Adrenal gland (tissue), 19 donors: ENCODE data around the gene MED13. TPM values are rescaled to one million over a fixed set of nuclear protein-coding genes. Genes with fewer than 3 reads are reported as not detected.
A peak's percentile ranks its signal among the peaks of the same experiment; 100 is the strongest.

Experiments
- DNase-seq, 7 donors: peaks; one replicate each; pipeline ENCODE4 v3.0.0-alpha.2; 2019 to 2020
- H3K27ac ChIP-seq, 5 donors: fragments of 200-600 bp; sonication (generic) in 4 of 5; 1 replicate in 3 of 5; 2 replicates in 2 of 5; pipeline versions ENCODE4 v1.5.1 to v1.8.0; 2016 to 2020; ENCODE audit warnings: mild to moderate bottlenecking in 1 of 5
- H3K27me3 ChIP-seq: fragments of 200-600 bp; 2 replicates; pipeline ENCODE4 v1.8.0; 2021
- H3K36me3 ChIP-seq, 2 donors: fragments of 200-600 bp; replicated peaks in 1 of 2; 1 replicate in 1 of 2; 2 replicates in 1 of 2; pipeline versions ENCODE4 v1.5.1 to v1.8.0; 2018 to 2022
- H3K4me1 ChIP-seq, 2 donors: fragments of 200-600 bp; replicated peaks in 1 of 2; 1 replicate in 1 of 2; 2 replicates in 1 of 2; pipeline versions ENCODE4 v1.5.1 to v1.8.0; 2018 to 2021
- H3K4me3 ChIP-seq, 4 donors: fragments of 200-600 bp; sonication (generic) in 3 of 4; one replicate each; pipeline ENCODE4 v1.5.1; 2016 to 2018
- H3K9me3 ChIP-seq, 3 donors: fragments of 200-600 bp; sonication (generic) in 1 of 3; replicated peaks in 1 of 3; 1 replicate in 2 of 3; 2 replicates in 1 of 3; pipeline versions ENCODE4 v1.5.1 to v1.8.0; 2016 to 2021
- POLR2A ChIP-seq, 2 donors: fragments of 450-650 bp; IDR thresholded peaks; one replicate each; pipeline ENCODE4 v1.6.1; 2017; ENCODE audit warnings: antibody characterized with exemption in 2 of 2, mild to moderate bottlenecking in 2 of 2, moderate library complexity in 1 of 2
- WGBS, 4 donors: extraction: QIAGEN DNeasy Blood & Tissue Kit in 2 of 4; methylation state at CpG; one replicate each; pipeline versions ENCODE4 v1.1.5 to v1.1.7; 2013 to 2017; 5-methylcytosine and 5-hydroxymethylcytosine counted together
- intact Hi-C, 2 donors: fragments of 100-400 bp; cut with DNase I; formaldehyde crosslinking; loops; one replicate each; pipeline versions ENCODE4 v1.14.1 to v1.15.0; 2022 to 2023
- long read RNA-seq, 10 donors: library from polyadenylated mRNA in 3 of 10; unstranded in 2 of 10; stranded (forward) in 1 of 10; transcript quantifications; one replicate each; pipeline ENCODE4 v2.0.0 and lab custom pipeline, GENCODE V29; 2021 to 2026
- polyA plus RNA-seq, 3 donors: library from polyadenylated mRNA; stranded (reverse); fragments of 200-250 nt in 2 of 3; fragments of 350-450 nt in 1 of 3; fragmentation: Illumina TruSeq in 1 of 3; extraction: RNeasy Lipid Tissue Mini Kit (QIAGEN cat#74804) in 1 of 3; gene quantifications; one replicate each; pipeline ENCODE4 v1.2.3, GENCODE V29; 2013 to 2014
- total RNA-seq, 9 donors: library from RNA; depleted of rRNA in 4 of 9; stranded (reverse); fragments of >200 nt in 4 of 9; fragments of 120-200 nt in 1 of 9; fragmentation: NEBNext Ultra II Directional in 1 of 9; extraction: Animal tissue kit (Norgen Biotek cat#: 25700) in 1 of 9; gene quantifications; one replicate each; pipeline versions ENCODE4 v1.1.0 to v1.2.4, GENCODE V29; 2013 to 2023
- TF ChIP-seq, protein P1 (sequence below), 6 experiments: fragments of 450-650 bp in 4 of 6; fragments of 200-600 bp in 2 of 6; sonication (generic) in 1 of 6; IDR thresholded peaks; 1 replicate in 5 of 6; 2 replicates in 1 of 6; pipeline versions ENCODE4 v1.5.1 to v1.8.0; 2016 to 2021; ENCODE audit warnings: antibody characterized with exemption in 6 of 6, mild to moderate bottlenecking in 2 of 6, moderate library complexity in 1 of 6
- donor health status: healthy with polysubstance abuse.
- donor health status: Bipolar disorder and iron deficiency.
- donor health status: DM: yes; HTN: yes; CAD: no.
- donor health status: DM: no; HTN: no; CAD: no.
- donor health status: DM: no; HTN: no; CAD: no.
- donor health status: DM: yes; HTN: yes; CAD: no.

MED13 gene, protein sequence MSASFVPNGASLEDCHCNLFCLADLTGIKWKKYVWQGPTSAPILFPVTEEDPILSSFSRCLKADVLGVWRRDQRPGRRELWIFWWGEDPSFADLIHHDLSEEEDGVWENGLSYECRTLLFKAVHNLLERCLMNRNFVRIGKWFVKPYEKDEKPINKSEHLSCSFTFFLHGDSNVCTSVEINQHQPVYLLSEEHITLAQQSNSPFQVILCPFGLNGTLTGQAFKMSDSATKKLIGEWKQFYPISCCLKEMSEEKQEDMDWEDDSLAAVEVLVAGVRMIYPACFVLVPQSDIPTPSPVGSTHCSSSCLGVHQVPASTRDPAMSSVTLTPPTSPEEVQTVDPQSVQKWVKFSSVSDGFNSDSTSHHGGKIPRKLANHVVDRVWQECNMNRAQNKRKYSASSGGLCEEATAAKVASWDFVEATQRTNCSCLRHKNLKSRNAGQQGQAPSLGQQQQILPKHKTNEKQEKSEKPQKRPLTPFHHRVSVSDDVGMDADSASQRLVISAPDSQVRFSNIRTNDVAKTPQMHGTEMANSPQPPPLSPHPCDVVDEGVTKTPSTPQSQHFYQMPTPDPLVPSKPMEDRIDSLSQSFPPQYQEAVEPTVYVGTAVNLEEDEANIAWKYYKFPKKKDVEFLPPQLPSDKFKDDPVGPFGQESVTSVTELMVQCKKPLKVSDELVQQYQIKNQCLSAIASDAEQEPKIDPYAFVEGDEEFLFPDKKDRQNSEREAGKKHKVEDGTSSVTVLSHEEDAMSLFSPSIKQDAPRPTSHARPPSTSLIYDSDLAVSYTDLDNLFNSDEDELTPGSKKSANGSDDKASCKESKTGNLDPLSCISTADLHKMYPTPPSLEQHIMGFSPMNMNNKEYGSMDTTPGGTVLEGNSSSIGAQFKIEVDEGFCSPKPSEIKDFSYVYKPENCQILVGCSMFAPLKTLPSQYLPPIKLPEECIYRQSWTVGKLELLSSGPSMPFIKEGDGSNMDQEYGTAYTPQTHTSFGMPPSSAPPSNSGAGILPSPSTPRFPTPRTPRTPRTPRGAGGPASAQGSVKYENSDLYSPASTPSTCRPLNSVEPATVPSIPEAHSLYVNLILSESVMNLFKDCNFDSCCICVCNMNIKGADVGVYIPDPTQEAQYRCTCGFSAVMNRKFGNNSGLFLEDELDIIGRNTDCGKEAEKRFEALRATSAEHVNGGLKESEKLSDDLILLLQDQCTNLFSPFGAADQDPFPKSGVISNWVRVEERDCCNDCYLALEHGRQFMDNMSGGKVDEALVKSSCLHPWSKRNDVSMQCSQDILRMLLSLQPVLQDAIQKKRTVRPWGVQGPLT (N-terminal part only)
- 10 to 100 TPM; 32.4 to 62.3 (median 53.0) TPM for total RNA-seq
- polyA plus RNA-seq, result 10 to 100 TPM in 2 of 3 donors, 1 to 10 TPM in 1; 8.2 to 25.0 (median 12.6) TPM
- long read RNA-seq, donor 1, result 0 reads
- long read RNA-seq, donor 2, result 0 reads
- long read RNA-seq, donor 3, partial matches to known transcripts, result 0 of 1 reads
- long read RNA-seq, donor 3, other reads (novel, unspliced or antisense), result 0 of 1 reads
- long read RNA-seq, donor 4, partial matches to known transcripts, result 2 of 5 reads
- long read RNA-seq, donor 4, other reads (novel, unspliced or antisense), result 3 of 5 reads
- long read RNA-seq, donor 5, partial matches to known transcripts, result 8 of 8 reads
- long read RNA-seq, donor 5, other reads (novel, unspliced or antisense), result 0 of 8 reads
- long read RNA-seq, donor 6, partial matches to known transcripts, result 1 of 2 reads
- long read RNA-seq, donor 6, other reads (novel, unspliced or antisense), result 1 of 2 reads
- long read RNA-seq, donor 7, result 0 reads
- long read RNA-seq, donor 8, partial matches to known transcripts, result 0 of 1 reads
- long read RNA-seq, donor 8, other reads (novel, unspliced or antisense), result 0 of 1 reads
- long read RNA-seq, donor 9, result 0 reads
- long read RNA-seq, donor 10, result 0 reads

DNA sequence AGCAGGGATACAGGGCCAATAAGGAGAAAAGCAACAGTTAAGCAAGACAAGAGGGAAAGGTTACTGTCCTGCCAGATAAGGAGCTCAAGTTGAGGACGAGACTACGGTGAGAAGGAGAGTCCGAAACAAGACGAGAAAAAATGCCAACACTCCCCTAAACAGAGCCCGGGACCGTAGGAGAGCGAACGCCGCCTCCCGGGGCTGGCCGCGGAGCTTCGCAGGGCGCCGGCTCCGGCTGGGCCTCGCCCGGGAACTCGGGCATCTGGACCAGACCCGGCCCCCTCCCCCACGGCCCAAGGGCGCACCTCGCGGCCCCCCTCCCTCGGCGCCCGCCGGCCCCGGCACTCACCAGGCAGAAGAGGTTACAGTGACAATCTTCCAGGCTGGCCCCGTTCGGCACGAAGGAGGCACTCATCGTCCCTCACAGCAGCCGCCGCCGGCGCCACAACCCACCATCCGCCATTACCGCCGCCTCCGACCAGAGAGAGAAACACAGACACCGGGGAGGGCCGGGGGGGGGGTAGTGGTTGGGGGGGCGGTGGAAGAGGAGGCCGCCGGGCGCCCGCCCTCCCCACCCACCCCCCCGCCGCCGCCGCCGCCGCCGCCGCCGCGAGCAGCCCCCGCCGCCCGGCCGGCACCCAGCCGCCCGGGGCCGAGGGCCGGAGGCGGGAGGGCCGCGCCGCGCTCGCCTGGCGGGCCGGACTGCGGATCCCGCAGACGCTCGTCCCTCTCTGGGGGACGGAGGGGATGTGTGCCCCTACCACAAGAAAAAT lies at the start of gene MED13:
MED13 (minus strand) TSS at position 488 of the 773 bp plus-strand sequence; CDS start at position 415, 73 bp downstream.
- Histone ChIP-seq H3K27me3 (no peaks in the 10 kb centered on the region), H3K4me1 (peaks cover 16 to 24% of the 10 kb centered on the region in 2 donors), H3K27ac (peak within 1 kb of the TSS; percentile 88 to 99 (median 98)), H3K4me3 (peak within 1 kb of the TSS; percentile 79 to 98 (median 89)), H3K9me3 (no peaks in the 10 kb centered on the region), H3K36me3 (peaks cover 0 to 11% of the 10 kb centered on the region in 2 donors)
- TF ChIP-seq, protein P1, sequence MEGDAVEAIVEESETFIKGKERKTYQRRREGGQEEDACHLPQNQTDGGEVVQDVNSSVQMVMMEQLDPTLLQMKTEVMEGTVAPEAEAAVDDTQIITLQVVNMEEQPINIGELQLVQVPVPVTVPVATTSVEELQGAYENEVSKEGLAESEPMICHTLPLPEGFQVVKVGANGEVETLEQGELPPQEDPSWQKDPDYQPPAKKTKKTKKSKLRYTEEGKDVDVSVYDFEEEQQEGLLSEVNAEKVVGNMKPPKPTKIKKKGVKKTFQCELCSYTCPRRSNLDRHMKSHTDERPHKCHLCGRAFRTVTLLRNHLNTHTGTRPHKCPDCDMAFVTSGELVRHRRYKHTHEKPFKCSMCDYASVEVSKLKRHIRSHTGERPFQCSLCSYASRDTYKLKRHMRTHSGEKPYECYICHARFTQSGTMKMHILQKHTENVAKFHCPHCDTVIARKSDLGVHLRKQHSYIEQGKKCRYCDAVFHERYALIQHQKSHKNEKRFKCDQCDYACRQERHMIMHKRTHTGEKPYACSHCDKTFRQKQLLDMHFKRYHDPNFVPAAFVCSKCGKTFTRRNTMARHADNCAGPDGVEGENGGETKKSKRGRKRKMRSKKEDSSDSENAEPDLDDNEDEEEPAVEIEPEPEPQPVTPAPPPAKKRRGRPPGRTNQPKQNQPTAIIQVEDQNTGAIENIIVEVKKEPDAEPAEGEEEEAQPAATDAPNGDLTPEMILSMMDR (IDR thresholded peaks at IDR 0.05), result no peak
- TF ChIP-seq POLR2A (IDR thresholded peaks at IDR 0.05), result peak in 1 of 2 donors; percentile 20
- peak; percentile 71 to 85 (median 82) for DNase-seq
- WGBS, 4 donors, result 0 to 1% (median 0%) methylated on average over 22 to 77 of the region's 79 CpGs
- intact Hi-C loops, result loop anchor here in 1 of 2 donors (10.0 kb wide), 1 partner anchor 430 kb away; no protein-coding TSS in a partner anchor

- WGBS, 4 donors, result 75 to 81% (median 77%) methylated on average over 2 of the region's 2 CpGs
- Histone ChIP-seq H3K27ac (no peak overlapping the region), H3K9me3 (no peaks in the 10 kb centered on the region), H3K36me3 (no peaks in the 10 kb centered on the region), H3K4me3 (no peak overlapping the region), H3K27me3 (no peaks in the 10 kb centered on the region), H3K4me1 (no peaks in the 10 kb centered on the region)
- DNase-seq, result no peak
- intact Hi-C loops, result no loop called here
- TF ChIP-seq POLR2A (IDR thresholded peaks at IDR 0.05), result no peak
- TF ChIP-seq, protein P1 (IDR thresholded peaks at IDR 0.05), result no peak
These were observed 47.2 kb upstream of the MED13 start for GRCh38 chr17:62112229-62112628.

DNA sequence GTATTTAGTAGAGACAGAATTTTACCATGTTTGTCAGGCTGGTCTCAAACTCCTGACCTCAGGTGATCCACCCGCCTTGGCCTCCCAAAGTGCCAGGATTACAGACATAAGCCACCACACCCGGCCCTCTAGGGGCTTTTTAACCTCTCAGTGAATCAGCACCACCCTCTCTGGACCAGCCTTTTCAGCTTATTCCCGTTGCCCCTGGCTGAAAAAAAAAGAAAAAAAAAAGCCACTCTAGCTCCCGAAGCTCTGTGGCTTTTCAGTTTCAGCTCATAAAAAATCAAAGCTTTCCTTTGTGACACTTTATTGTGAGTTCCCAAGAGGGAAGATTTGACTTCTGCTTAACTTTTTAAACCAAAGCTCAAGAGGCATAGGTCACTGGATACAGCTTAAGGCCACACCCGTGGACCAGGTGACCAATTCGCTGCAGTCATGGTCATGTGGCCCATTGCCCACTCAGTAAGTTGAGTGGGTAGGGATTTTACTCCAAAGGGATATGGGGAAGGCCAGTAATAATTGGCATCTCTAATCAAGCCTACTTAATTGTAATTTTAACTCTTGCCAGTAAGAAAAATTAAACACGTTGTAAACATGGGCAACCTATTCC lies 46.6 kb upstream of the MED13 start:
- WGBS, 4 donors, result 69 to 77% (median 71%) methylated on average over 7 of the region's 7 CpGs
- Histone ChIP-seq H3K36me3 (no peaks in the 10 kb centered on the region), H3K27ac (no peak overlapping the region), H3K4me3 (no peak overlapping the region), H3K4me1 (no peaks in the 10 kb centered on the region), H3K9me3 (no peaks in the 10 kb centered on the region), H3K27me3 (no peaks in the 10 kb centered on the region)
- intact Hi-C loops, result no loop called here
- no peak for DNase-seq
- TF ChIP-seq, protein P1 (IDR thresholded peaks at IDR 0.05), result no peak
- TF ChIP-seq POLR2A (IDR thresholded peaks at IDR 0.05), result no peak
